Spleen (tissue), 7 donors: Measurements from ENCODE around the gene ACVR1.

Source experiments
- POLR2A ChIP-seq, 3 donors: fragments of 450-650 bp; IDR thresholded peaks; one replicate each; pipeline ENCODE4 v1.5.1; 2017; ENCODE audit warnings: antibody characterized with exemption in 3 of 3, mild to moderate bottlenecking in 1 of 3
- POLR2AphosphoS5 ChIP-seq, 3 donors: sonication (generic); formaldehyde crosslinking; IDR thresholded peaks; one replicate each; pipeline ENCODE4 v1.5.1; 2017; ENCODE audit warnings: antibody characterized with exemption in 3 of 3
- TF ChIP-seq, protein P1 (sequence below), 11 experiments: fragments of 200-600 bp in 7 of 11; fragments of 450-650 bp in 4 of 11; sonication (generic) in 4 of 11; IDR thresholded peaks in 8 of 11; conservative IDR thresholded peaks in 3 of 11; 1 replicate in 7 of 11; 2 replicates in 4 of 11; pipeline versions ENCODE4 v1.4.0 to v1.8.0; 2016 to 2021; ENCODE audit warnings: antibody characterized with exemption in 11 of 11, inconsistent platforms in 4 of 11, mild to moderate bottlenecking in 1 of 11
- donor health status: DM: no; HTN: no; CAD: no; lungs with moderate emphysema.
- donor health status: DM: no; HTN: no; CAD: no.
- donor health status: DM: no; HTN: no; CAD: no.

DNA sequence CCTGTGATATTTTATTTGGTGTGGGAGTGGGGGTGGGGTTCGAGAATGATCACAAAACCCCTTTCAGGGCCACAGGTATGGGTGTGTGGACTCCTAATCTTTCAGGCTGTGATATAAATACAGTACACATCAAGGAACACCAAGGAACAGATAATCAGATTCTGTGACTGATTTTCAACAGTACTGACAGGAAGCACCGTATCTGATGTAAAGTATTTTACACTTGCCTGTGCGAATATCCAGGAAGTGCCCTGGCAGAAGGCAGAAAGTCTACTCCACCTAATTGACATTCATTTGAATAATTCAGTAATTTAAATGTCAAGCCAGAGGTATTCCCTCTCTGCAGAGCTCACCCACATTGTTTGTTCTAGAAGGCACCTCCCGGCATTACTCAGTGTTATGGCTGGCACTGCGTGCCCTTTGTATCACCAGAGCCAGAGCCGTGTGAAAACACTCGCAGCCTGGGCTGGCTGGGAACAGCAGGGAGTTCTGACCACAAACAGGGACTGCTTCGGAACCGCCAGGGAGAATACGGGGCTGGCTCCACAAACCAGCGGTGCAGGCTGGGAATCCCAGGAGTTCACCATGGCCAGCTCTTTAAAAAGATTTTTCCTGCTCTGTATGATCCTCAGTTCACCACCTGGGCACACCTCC, 91.8 kb downstream of the ACVR1 start:
- no peak for TF ChIP-seq POLR2A (IDR thresholded peaks at IDR 0.05)
- TF ChIP-seq, protein P1, sequence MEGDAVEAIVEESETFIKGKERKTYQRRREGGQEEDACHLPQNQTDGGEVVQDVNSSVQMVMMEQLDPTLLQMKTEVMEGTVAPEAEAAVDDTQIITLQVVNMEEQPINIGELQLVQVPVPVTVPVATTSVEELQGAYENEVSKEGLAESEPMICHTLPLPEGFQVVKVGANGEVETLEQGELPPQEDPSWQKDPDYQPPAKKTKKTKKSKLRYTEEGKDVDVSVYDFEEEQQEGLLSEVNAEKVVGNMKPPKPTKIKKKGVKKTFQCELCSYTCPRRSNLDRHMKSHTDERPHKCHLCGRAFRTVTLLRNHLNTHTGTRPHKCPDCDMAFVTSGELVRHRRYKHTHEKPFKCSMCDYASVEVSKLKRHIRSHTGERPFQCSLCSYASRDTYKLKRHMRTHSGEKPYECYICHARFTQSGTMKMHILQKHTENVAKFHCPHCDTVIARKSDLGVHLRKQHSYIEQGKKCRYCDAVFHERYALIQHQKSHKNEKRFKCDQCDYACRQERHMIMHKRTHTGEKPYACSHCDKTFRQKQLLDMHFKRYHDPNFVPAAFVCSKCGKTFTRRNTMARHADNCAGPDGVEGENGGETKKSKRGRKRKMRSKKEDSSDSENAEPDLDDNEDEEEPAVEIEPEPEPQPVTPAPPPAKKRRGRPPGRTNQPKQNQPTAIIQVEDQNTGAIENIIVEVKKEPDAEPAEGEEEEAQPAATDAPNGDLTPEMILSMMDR (IDR thresholded peaks at IDR 0.05 in 8 of 11, conservative IDR thresholded peaks at IDR 0.05 in 3 of 11), result no peak
- no peak for TF ChIP-seq POLR2AphosphoS5 (IDR thresholded peaks at IDR 0.05)
